ENCODE data around the gene HIGD1C. TPM values are rescaled to one million over a fixed set of nuclear protein-coding genes. Genes with fewer than 3 reads are reported as not detected.

Gene HIGD1C
- total and polyA plus RNA-seq, 2 experiments from 2014 or later = not detected

- TF ChIP-seq CTCF (conservative IDR thresholded peaks at IDR 0.05; ENCODE audit: low read depth in 2 of 2) = no peak
Observed at GRCh38 chr12:50992819-50993218, 40.5 kb downstream of the HIGD1C start (continued).

GRCh38 chr12:50999093-50999492, 46.7 kb downstream of the HIGD1C start:
- H3K79me2 ChIP-seq (replicated peaks; ENCODE audit: insufficient read depth) = peaks cover 3% of the 10 kb centered on the region; the same call in 1 of the 2 replicates
- Mint-ChIP-seq H3K27ac (no peak overlapping the region), H3K36me3 (ENCODE audit: low read depth) (peaks cover 44% of the 10 kb centered on the region), H3K4me3 (no peak overlapping the region), H3K9me3 (no peaks in the 10 kb centered on the region), H3K27me3 (ENCODE audit: insufficient read depth, low read depth, poor library complexity) (peaks cover 2% of the 10 kb centered on the region), H3K4me1 (no peaks in the 10 kb centered on the region)
- ATAC-seq (no peak), DNase-seq (ENCODE audit: low spot score) (no peak)
- H3K27ac ChIP-seq (ENCODE audit: low read depth) = no peak overlapping the region
- no peak overlapping the region for H3K4me3 ChIP-seq
- H3K27me3 ChIP-seq (ENCODE audit: insufficient read depth) = no peaks in the 10 kb centered on the region
- H3K4me2 ChIP-seq = no peak overlapping the region
- no peaks in the 10 kb centered on the region for H3K4me1 ChIP-seq (ENCODE audit: insufficient read depth)
- no peaks in the 10 kb centered on the region for H4K20me1 ChIP-seq (replicated peaks; ENCODE audit: insufficient read depth)
- H2AFZ ChIP-seq = no peak overlapping the region
- peaks cover 15% of the 10 kb centered on the region for H3K36me3 ChIP-seq (ENCODE audit: insufficient read depth)
- no peaks in the 10 kb centered on the region for H3K9me2 ChIP-seq (ENCODE audit: insufficient read depth)
- H3F3A ChIP-seq (replicated peaks; ENCODE audit: low read depth) = no peaks in the 10 kb centered on the region
- TF ChIP-seq CTCF (conservative IDR thresholded peaks at IDR 0.05; ENCODE audit: low read depth in 2 of 2) = no peak
- TF ChIP-seq CREB1 (CRISPR knock-in tag; IDR thresholded peaks at IDR 0.05; ENCODE audit: low read depth) = no peak
- TF ChIP-seq, protein P1, sequence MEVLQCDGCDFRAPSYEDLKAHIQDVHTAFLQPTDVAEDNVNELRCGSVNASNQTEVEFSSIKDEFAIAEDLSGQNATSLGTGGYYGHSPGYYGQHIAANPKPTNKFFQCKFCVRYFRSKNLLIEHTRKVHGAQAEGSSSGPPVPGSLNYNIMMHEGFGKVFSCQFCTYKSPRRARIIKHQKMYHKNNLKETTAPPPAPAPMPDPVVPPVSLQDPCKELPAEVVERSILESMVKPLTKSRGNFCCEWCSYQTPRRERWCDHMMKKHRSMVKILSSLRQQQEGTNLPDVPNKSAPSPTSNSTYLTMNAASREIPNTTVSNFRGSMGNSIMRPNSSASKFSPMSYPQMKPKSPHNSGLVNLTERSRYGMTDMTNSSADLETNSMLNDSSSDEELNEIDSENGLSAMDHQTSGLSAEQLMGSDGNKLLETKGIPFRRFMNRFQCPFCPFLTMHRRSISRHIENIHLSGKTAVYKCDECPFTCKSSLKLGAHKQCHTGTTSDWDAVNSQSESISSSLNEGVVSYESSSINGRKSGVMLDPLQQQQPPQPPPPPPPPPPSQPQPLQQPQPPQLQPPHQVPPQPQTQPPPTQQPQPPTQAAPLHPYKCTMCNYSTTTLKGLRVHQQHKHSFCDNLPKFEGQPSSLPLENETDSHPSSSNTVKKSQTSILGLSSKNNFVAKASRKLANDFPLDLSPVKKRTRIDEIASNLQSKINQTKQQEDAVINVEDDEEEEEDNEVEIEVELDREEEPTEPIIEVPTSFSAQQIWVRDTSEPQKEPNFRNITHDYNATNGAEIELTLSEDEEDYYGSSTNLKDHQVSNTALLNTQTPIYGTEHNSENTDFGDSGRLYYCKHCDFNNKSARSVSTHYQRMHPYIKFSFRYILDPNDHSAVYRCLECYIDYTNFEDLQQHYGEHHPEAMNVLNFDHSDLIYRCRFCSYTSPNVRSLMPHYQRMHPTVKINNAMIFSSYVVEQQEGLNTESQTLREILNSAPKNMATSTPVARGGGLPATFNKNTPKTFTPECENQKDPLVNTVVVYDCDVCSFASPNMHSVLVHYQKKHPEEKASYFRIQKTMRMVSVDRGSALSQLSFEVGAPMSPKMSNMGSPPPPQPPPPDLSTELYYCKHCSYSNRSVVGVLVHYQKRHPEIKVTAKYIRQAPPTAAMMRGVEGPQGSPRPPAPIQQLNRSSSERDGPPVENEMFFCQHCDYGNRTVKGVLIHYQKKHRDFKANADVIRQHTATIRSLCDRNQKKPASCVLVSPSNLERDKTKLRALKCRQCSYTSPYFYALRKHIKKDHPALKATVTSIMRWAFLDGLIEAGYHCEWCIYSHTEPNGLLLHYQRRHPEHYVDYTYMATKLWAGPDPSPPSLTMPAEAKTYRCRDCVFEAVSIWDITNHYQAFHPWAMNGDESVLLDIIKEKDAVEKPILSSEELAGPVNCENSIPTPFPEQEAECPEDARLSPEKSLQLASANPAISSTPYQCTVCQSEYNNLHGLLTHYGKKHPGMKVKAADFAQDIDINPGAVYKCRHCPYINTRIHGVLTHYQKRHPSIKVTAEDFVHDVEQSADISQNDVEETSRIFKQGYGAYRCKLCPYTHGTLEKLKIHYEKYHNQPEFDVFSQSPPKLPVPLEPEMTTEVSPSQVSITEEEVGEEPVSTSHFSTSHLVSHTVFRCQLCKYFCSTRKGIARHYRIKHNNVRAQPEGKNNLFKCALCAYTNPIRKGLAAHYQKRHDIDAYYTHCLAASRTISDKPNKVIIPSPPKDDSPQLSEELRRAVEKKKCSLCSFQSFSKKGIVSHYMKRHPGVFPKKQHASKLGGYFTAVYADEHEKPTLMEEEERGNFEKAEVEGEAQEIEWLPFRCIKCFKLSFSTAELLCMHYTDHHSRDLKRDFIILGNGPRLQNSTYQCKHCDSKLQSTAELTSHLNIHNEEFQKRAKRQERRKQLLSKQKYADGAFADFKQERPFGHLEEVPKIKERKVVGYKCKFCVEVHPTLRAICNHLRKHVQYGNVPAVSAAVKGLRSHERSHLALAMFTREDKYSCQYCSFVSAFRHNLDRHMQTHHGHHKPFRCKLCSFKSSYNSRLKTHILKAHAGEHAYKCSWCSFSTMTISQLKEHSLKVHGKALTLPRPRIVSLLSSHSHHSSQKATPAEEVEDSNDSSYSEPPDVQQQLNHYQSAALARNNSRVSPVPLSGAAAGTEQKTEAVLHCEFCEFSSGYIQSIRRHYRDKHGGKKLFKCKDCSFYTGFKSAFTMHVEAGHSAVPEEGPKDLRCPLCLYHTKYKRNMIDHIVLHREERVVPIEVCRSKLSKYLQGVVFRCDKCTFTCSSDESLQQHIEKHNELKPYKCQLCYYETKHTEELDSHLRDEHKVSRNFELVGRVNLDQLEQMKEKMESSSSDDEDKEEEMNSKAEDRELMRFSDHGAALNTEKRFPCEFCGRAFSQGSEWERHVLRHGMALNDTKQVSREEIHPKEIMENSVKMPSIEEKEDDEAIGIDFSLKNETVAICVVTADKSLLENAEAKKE (CRISPR knock-in tag; IDR thresholded peaks at IDR 0.05) = no peak
- no peak for TF ChIP-seq NANOG (IDR thresholded peaks at IDR 0.05; ENCODE audit: borderline replicate concordance)
- TF ChIP-seq STAT1 (IDR thresholded peaks at IDR 0.05; ENCODE audit: unreplicated experiment) = no peak
- TF ChIP-seq JUNB (IDR thresholded peaks at IDR 0.05; ENCODE audit: unreplicated experiment) = no peak
- TF ChIP-seq ZNF331 (CRISPR knock-in tag; IDR thresholded peaks at IDR 0.05; ENCODE audit: low read depth) = no peak
- TF ChIP-seq, protein P2, sequence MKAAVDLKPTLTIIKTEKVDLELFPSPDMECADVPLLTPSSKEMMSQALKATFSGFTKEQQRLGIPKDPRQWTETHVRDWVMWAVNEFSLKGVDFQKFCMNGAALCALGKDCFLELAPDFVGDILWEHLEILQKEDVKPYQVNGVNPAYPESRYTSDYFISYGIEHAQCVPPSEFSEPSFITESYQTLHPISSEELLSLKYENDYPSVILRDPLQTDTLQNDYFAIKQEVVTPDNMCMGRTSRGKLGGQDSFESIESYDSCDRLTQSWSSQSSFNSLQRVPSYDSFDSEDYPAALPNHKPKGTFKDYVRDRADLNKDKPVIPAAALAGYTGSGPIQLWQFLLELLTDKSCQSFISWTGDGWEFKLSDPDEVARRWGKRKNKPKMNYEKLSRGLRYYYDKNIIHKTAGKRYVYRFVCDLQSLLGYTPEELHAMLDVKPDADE (IDR thresholded peaks at IDR 0.05) = no peak
- TF ChIP-seq REST (IDR thresholded peaks at IDR 0.05; ENCODE audit: unreplicated experiment) = no peak
- TF ChIP-seq ZNF114 (CRISPR knock-in tag; IDR thresholded peaks at IDR 0.05) = no peak
